GM12878 (cell line): Measurements from ENCODE around the gene PRKCE. TPM values are rescaled to one million over a fixed set of nuclear protein-coding genes. Genes with fewer than 3 reads are reported as not detected.

Experiments
- CBX5 ChIP-seq: sonication (generic); IDR thresholded peaks from 2 replicates; pipeline ENCODE4 v1.6.1; 2016; ENCODE audit warnings: low read depth, moderate library complexity, mild to moderate bottlenecking, inconsistent platforms
- CHD1 ChIP-seq: IDR thresholded peaks from 2 replicates; pipeline ENCODE4 v1.6.1; 2012; ENCODE audit warnings: low read depth, low read length, improper control_type of control experiment
- CHD2 ChIP-seq: IDR thresholded peaks from 2 replicates; pipeline ENCODE4 v1.6.1; 2011; ENCODE audit warnings: low read depth, low read length, improper control_type of control experiment, borderline replicate concordance
- DPF2 ChIP-seq: fragments of 450-650 bp; IDR thresholded peaks from 2 replicates; pipeline ENCODE4 v1.6.1; 2017; ENCODE audit warnings: mild to moderate bottlenecking
- E4F1 ChIP-seq: fragments of 450-650 bp; IDR thresholded peaks from 2 replicates; pipeline ENCODE4 v1.6.1; 2018; ENCODE audit warnings: borderline replicate concordance, mild to moderate bottlenecking; ENCODE audit not compliant: partially characterized antibody
- ESRRA ChIP-seq: IDR thresholded peaks from 2 replicates; pipeline ENCODE4 v1.6.1; 2012; ENCODE audit warnings: mild to moderate bottlenecking, low read length, improper control_type of control experiment
- FOXM1 ChIP-seq: IDR thresholded peaks from 2 replicates; pipeline ENCODE4 v1.6.1; 2012; ENCODE audit warnings: low read depth, mild to moderate bottlenecking, inconsistent platforms, low read length, moderate library complexity
- HDGF ChIP-seq: fragments of 450-650 bp; IDR thresholded peaks from 2 replicates; pipeline ENCODE4 v1.6.1; 2016; ENCODE audit warnings: antibody characterized with exemption
- HSF1 ChIP-seq: fragments of 150-350 bp; IDR thresholded peaks from 2 replicates; pipeline ENCODE4 v1.6.1; 2014; ENCODE audit warnings: mild to moderate bottlenecking, low read depth, low read length
- MTA2 ChIP-seq: fragments of 450-650 bp; IDR thresholded peaks from 2 replicates; pipeline ENCODE4 v1.6.1; 2016; ENCODE audit warnings: low read depth, mild to moderate bottlenecking, moderate library complexity
- MYB ChIP-seq: fragments of 150-350 bp; IDR thresholded peaks from 2 replicates; pipeline ENCODE4 v1.6.1; 2014; ENCODE audit warnings: mild to moderate bottlenecking, low read depth, low read length, borderline replicate concordance
- PAX8 ChIP-seq: fragments of 450-650 bp; IDR thresholded peaks from 2 replicates; pipeline ENCODE4 v1.6.1; 2017; ENCODE audit warnings: mild to moderate bottlenecking, moderate library complexity
- ZNF592 ChIP-seq: fragments of 450-650 bp; IDR thresholded peaks from 2 replicates; pipeline ENCODE4 v1.6.1; 2017; ENCODE audit warnings: mild to moderate bottlenecking, moderate library complexity
- polyA plus RNA-seq, 11 experiments: library from polyadenylated mRNA; depleted of rRNA in 4 of 11; unstranded in 6 of 11; stranded (reverse) in 5 of 11; fragments of >200 nt; fragmentation: Nextera tagmentation in 4 of 11; fragmentation: Illumina TruSeq in 1 of 11; extraction: Ambion mirVana in 4 of 11; extraction: Trizol in 1 of 11; gene quantifications; 1 replicate in 1 of 11; 2 replicates in 10 of 11; pipeline versions ENCODE4 v1.2.1 to v1.2.3, GENCODE V29; 2011 to 2016; ENCODE audit warnings: inconsistent platforms in 2 of 11, missing spikeins in 2 of 11, low read depth in 1 of 11
- total RNA-seq, 4 experiments: library from RNA; depleted of rRNA in 3 of 4; stranded (reverse); fragments of >200 nt in 3 of 4; fragmentation: Illumina TruSeq in 1 of 4; extraction: Trizol in 1 of 4; gene quantifications; 2 replicates each; pipeline versions ENCODE4 v1.2.1 to v1.2.3, GENCODE V29; 2013 to 2021

Gene PRKCE
- total and polyA plus RNA-seq, 10 of the 15 experiments (the other 5 are each of a cell fraction or from before 2014, with no cell fraction given): 2.6 to 28.2 (median 11.3) TPM

- TF ChIP-seq ZNF592 (no peak), HDGF (no peak), CBX5 (no peak), CHD1 (no peak), FOXM1 (no peak), PAX8 (no peak), DPF2 (no peak), MYB (no peak), E4F1 (no peak), MTA2 (no peak), ESRRA (no peak), CHD2 (no peak), HSF1 (no peak)
Observed at GRCh38 chr2:46067501-46068305, 416.2 kb downstream of the PRKCE start (continued).
